Measurements from ENCODE around the gene ACSL1.
A peak's percentile ranks its signal among the peaks of the same experiment; 100 is the strongest.

Gene ACSL1

GRCh38 chr4:184771416-184771815 lies 54.4 kb downstream of the ACSL1 start:
- no peak overlapping the region for H3K27ac ChIP-seq (ENCODE audit: low read depth, low read length)
- no peak overlapping the region for H2AFZ ChIP-seq (ENCODE audit: low read length, unreplicated experiment)
- no peaks in the 10 kb centered on the region for H3K4me1 ChIP-seq (ENCODE audit: control insufficient read depth, insufficient read depth, low read length, unreplicated experiment)
- H3K27me3 ChIP-seq (ENCODE audit: insufficient read depth, low read length), result no peaks in the 10 kb centered on the region
- no peaks in the 10 kb centered on the region for H3K79me2 ChIP-seq (ENCODE audit: control insufficient read depth, insufficient read depth, low read length, unreplicated experiment)
- no peak overlapping the region for H3K4me3 ChIP-seq (ENCODE audit: low read depth, low read length)
- H3K36me3 ChIP-seq (ENCODE audit: insufficient read depth, low read length), result peaks cover 6% of the 10 kb centered on the region; the same call in 1 of the 2 replicates

- Histone ChIP-seq H3K27me3 (ENCODE audit: insufficient read depth, low read length) (no peaks in the 10 kb centered on the region), H3K4me3 (ENCODE audit: low read depth, low read length) (no peak overlapping the region), H3K4me1 (ENCODE audit: control insufficient read depth, insufficient read depth, low read length, unreplicated experiment) (no peaks in the 10 kb centered on the region), H3K27ac (ENCODE audit: low read depth, low read length) (no peak overlapping the region), H3K36me3 (ENCODE audit: insufficient read depth, low read length) (peaks cover 6% of the 10 kb centered on the region; the same call in 1 of the 2 replicates), H2AFZ (ENCODE audit: low read length, unreplicated experiment) (no peak overlapping the region), H3K79me2 (ENCODE audit: control insufficient read depth, insufficient read depth, low read length, unreplicated experiment) (no peaks in the 10 kb centered on the region)
These were observed 56.5 kb downstream of the ACSL1 start for GRCh38 chr4:184769141-184769765.

GRCh38 chr4:184768296-184768695 lies 57.5 kb downstream of the ACSL1 start:
- Histone ChIP-seq H3K36me3 (ENCODE audit: insufficient read depth, low read length) (peaks cover 4% of the 10 kb centered on the region; the same call in 1 of the 2 replicates), H3K27me3 (ENCODE audit: insufficient read depth, low read length) (no peaks in the 10 kb centered on the region), H3K27ac (ENCODE audit: low read depth, low read length) (no peak overlapping the region), H3K4me3 (ENCODE audit: low read depth, low read length) (no peak overlapping the region), H2AFZ (ENCODE audit: low read length, unreplicated experiment) (no peak overlapping the region), H3K4me1 (ENCODE audit: control insufficient read depth, insufficient read depth, low read length, unreplicated experiment) (no peaks in the 10 kb centered on the region), H3K79me2 (ENCODE audit: control insufficient read depth, insufficient read depth, low read length, unreplicated experiment) (no peaks in the 10 kb centered on the region)

GRCh38 chr4:184766446-184766845 lies 59.3 kb downstream of the ACSL1 start:
- peaks cover 3% of the 10 kb centered on the region; the same call in 1 of the 2 replicates for H3K36me3 ChIP-seq (ENCODE audit: insufficient read depth, low read length)
- no peaks in the 10 kb centered on the region for H3K4me1 ChIP-seq (ENCODE audit: control insufficient read depth, insufficient read depth, low read length, unreplicated experiment)
- no peak overlapping the region for H3K27ac ChIP-seq (ENCODE audit: low read depth, low read length)
- H3K27me3 ChIP-seq (ENCODE audit: insufficient read depth, low read length), result no peaks in the 10 kb centered on the region
- no peak overlapping the region for H2AFZ ChIP-seq (ENCODE audit: low read length, unreplicated experiment)
- H3K79me2 ChIP-seq (ENCODE audit: control insufficient read depth, insufficient read depth, low read length, unreplicated experiment), result no peaks in the 10 kb centered on the region
- H3K4me3 ChIP-seq (ENCODE audit: low read depth, low read length), result no peak overlapping the region

- Histone ChIP-seq H2AFZ (ENCODE audit: low read length, unreplicated experiment) (no peak overlapping the region), H3K27ac (ENCODE audit: low read depth, low read length) (no peak overlapping the region), H3K36me3 (ENCODE audit: insufficient read depth, low read length) (peaks cover 3% of the 10 kb centered on the region; the same call in 1 of the 2 replicates), H3K79me2 (ENCODE audit: control insufficient read depth, insufficient read depth, low read length, unreplicated experiment) (no peaks in the 10 kb centered on the region), H3K4me3 (ENCODE audit: low read depth, low read length) (no peak overlapping the region), H3K4me1 (ENCODE audit: control insufficient read depth, insufficient read depth, low read length, unreplicated experiment) (no peaks in the 10 kb centered on the region), H3K27me3 (ENCODE audit: insufficient read depth, low read length) (no peaks in the 10 kb centered on the region)
These were observed 60.1 kb downstream of the ACSL1 start for GRCh38 chr4:184765473-184766340.

GRCh38 chr4:184764601-184765000 lies 61.2 kb downstream of the ACSL1 start:
- no peaks in the 10 kb centered on the region for H3K4me1 ChIP-seq (ENCODE audit: control insufficient read depth, insufficient read depth, low read length, unreplicated experiment)
- H2AFZ ChIP-seq (ENCODE audit: low read length, unreplicated experiment), result no peak overlapping the region
- H3K27ac ChIP-seq (ENCODE audit: low read depth, low read length), result no peak overlapping the region
- H3K27me3 ChIP-seq (ENCODE audit: insufficient read depth, low read length), result no peaks in the 10 kb centered on the region
- no peaks in the 10 kb centered on the region for H3K79me2 ChIP-seq (ENCODE audit: control insufficient read depth, insufficient read depth, low read length, unreplicated experiment)
- no peak overlapping the region for H3K4me3 ChIP-seq (ENCODE audit: low read depth, low read length)
- peaks cover 12% of the 10 kb centered on the region; the same call in 1 of the 2 replicates for H3K36me3 ChIP-seq (ENCODE audit: insufficient read depth, low read length)

GRCh38 chr4:184763150-184763780 lies 62.5 kb downstream of the ACSL1 start:
- H3K27me3 ChIP-seq (ENCODE audit: insufficient read depth, low read length), result no peaks in the 10 kb centered on the region
- H3K4me3 ChIP-seq (ENCODE audit: low read depth, low read length), result no peak overlapping the region
- H3K4me1 ChIP-seq (ENCODE audit: control insufficient read depth, insufficient read depth, low read length, unreplicated experiment), result no peaks in the 10 kb centered on the region
- H3K79me2 ChIP-seq (ENCODE audit: control insufficient read depth, insufficient read depth, low read length, unreplicated experiment), result no peaks in the 10 kb centered on the region
- H3K27ac ChIP-seq (ENCODE audit: low read depth, low read length), result no peak overlapping the region
- H3K36me3 ChIP-seq (ENCODE audit: insufficient read depth, low read length), result peaks cover 12% of the 10 kb centered on the region; the same call in 1 of the 2 replicates
- no peak overlapping the region for H2AFZ ChIP-seq (ENCODE audit: low read length, unreplicated experiment)

- peaks cover 15% of the 10 kb centered on the region for H3K36me3 ChIP-seq (ENCODE audit: insufficient read depth, low read length)
- no peaks in the 10 kb centered on the region for H3K79me2 ChIP-seq (ENCODE audit: control insufficient read depth, insufficient read depth, low read length, unreplicated experiment)
- no peak overlapping the region for H2AFZ ChIP-seq (ENCODE audit: low read length, unreplicated experiment)
- no peaks in the 10 kb centered on the region for H3K27me3 ChIP-seq (ENCODE audit: insufficient read depth, low read length)
- peaks cover 9% of the 10 kb centered on the region for H3K4me1 ChIP-seq (ENCODE audit: control insufficient read depth, insufficient read depth, low read length, unreplicated experiment)
- H3K27ac ChIP-seq (ENCODE audit: low read depth, low read length), result no peak overlapping the region
- H3K4me3 ChIP-seq (ENCODE audit: low read depth, low read length), result no peak overlapping the region
These were observed 63.7 kb downstream of the ACSL1 start for GRCh38 chr4:184762100-184762499.

GRCh38 chr4:184760681-184761080 lies 65.1 kb downstream of the ACSL1 start:
- no peak overlapping the region for H3K27ac ChIP-seq (ENCODE audit: low read depth, low read length)

GRCh38 chr4:184757810-184758209 lies 68.0 kb downstream of the ACSL1 start:
- no peak overlapping the region for H3K4me3 ChIP-seq (ENCODE audit: low read depth, low read length)
- H3K79me2 ChIP-seq (ENCODE audit: control insufficient read depth, insufficient read depth, low read length, unreplicated experiment), result no peaks in the 10 kb centered on the region
- peaks cover 32% of the 10 kb centered on the region for H3K4me1 ChIP-seq (ENCODE audit: control insufficient read depth, insufficient read depth, low read length, unreplicated experiment)
- peaks cover 22% of the 10 kb centered on the region for H3K36me3 ChIP-seq (ENCODE audit: insufficient read depth, low read length)
- H3K27me3 ChIP-seq (ENCODE audit: insufficient read depth, low read length), result no peaks in the 10 kb centered on the region
- no peak overlapping the region for H2AFZ ChIP-seq (ENCODE audit: low read length, unreplicated experiment)
- H3K27ac ChIP-seq (ENCODE audit: low read depth, low read length), result peak overlapping the region; percentile 47; the same call in 1 of the 2 replicates

More at GRCh38 chr4:184760681-184761080, 65.1 kb downstream of the ACSL1 start:
- Histone ChIP-seq H3K79me2 (ENCODE audit: control insufficient read depth, insufficient read depth, low read length, unreplicated experiment) (no peaks in the 10 kb centered on the region), H2AFZ (ENCODE audit: low read length, unreplicated experiment) (no peak overlapping the region), H3K4me3 (ENCODE audit: low read depth, low read length) (no peak overlapping the region), H3K36me3 (ENCODE audit: insufficient read depth, low read length) (peaks cover 18% of the 10 kb centered on the region), H3K27me3 (ENCODE audit: insufficient read depth, low read length) (no peaks in the 10 kb centered on the region), H3K4me1 (ENCODE audit: control insufficient read depth, insufficient read depth, low read length, unreplicated experiment) (peaks cover 23% of the 10 kb centered on the region)

Data from ACC112 (cell line).